Neuronal stem cell (in vitro differentiated cells): Measurements from ENCODE around the gene BAZ1A.

ENCODE experiments used
- DNase-seq: peaks from one replicate; pipeline ENCODE4 v3.0.0-alpha.2; 2013; ENCODE audit warnings: low spot score
- H2AFZ ChIP-seq: one replicate; pipeline ENCODE4 v1.6.1; 2013; ENCODE audit warnings: mild to moderate bottlenecking, low read length, inconsistent platforms
- H2AK5ac ChIP-seq: 2 replicates; pipeline ENCODE4 v1.6.1; 2013; ENCODE audit warnings: low read depth, mild to moderate bottlenecking, inconsistent platforms, low read length, moderate library complexity, mixed read lengths
- H2BK120ac ChIP-seq: 2 replicates; pipeline ENCODE4 v1.6.1; 2013; ENCODE audit warnings: low read depth, mild to moderate bottlenecking, inconsistent platforms, low read length, moderate library complexity, mixed read lengths
- H2BK12ac ChIP-seq: one replicate; pipeline ENCODE4 v1.6.1; 2013; ENCODE audit warnings: low read length, inconsistent platforms
- H2BK15ac ChIP-seq: 2 replicates; pipeline ENCODE4 v1.6.1; 2013; ENCODE audit warnings: mild to moderate bottlenecking, low read length, inconsistent platforms, mixed read lengths
- H2BK5ac ChIP-seq: one replicate; pipeline ENCODE4 v1.6.1; 2013; ENCODE audit warnings: inconsistent platforms, mild to moderate bottlenecking, low read length, moderate library complexity
- H3K14ac ChIP-seq: one replicate; pipeline ENCODE4 v1.6.1; 2013; ENCODE audit warnings: low read length, inconsistent platforms
- H3K18ac ChIP-seq: 2 replicates; pipeline ENCODE4 v1.6.1; 2013; ENCODE audit warnings: low read length, inconsistent platforms
- H3K23ac ChIP-seq: 2 replicates; pipeline ENCODE4 v1.6.1; 2013; ENCODE audit warnings: low read depth, mild to moderate bottlenecking, mixed read lengths, low read length, inconsistent platforms; ENCODE audit not compliant: poor library complexity
- H3K27ac ChIP-seq: replicated peaks from 3 replicates; pipeline ENCODE4 v1.5.1; 2013; ENCODE audit warnings: low read length, inconsistent platforms
- H3K27me3 ChIP-seq, 3 experiments: 2 replicates each; pipeline ENCODE4 v1.6.1; 2013; ENCODE audit warnings: low read length in 3 of 3, mild to moderate bottlenecking in 2 of 3, inconsistent platforms in 1 of 3, low read depth in 1 of 3, mixed read lengths in 1 of 3, moderate library complexity in 1 of 3; ENCODE audit not compliant: control insufficient read depth in 3 of 3, insufficient read depth in 3 of 3
- H3K36me3 ChIP-seq, 2 donors: replicated peaks in 1 of 2; 2 replicates each; pipeline ENCODE4 v1.6.1; 2013; ENCODE audit warnings: low read length in 2 of 2; ENCODE audit not compliant: control insufficient read depth in 2 of 2, insufficient read depth in 2 of 2
- H3K4ac ChIP-seq: 2 replicates; pipeline ENCODE4 v1.6.1; 2013; ENCODE audit warnings: inconsistent platforms, mild to moderate bottlenecking, low read length, moderate library complexity
- H3K4me1 ChIP-seq, 2 donors: 1 replicate in 1 of 2; 2 replicates in 1 of 2; pipeline ENCODE4 v1.6.1; 2013; ENCODE audit warnings: low read length in 2 of 2, low read depth in 1 of 2; ENCODE audit not compliant: control insufficient read depth in 2 of 2, insufficient read depth in 1 of 2
- H3K4me2 ChIP-seq: one replicate; pipeline ENCODE4 v1.6.1; 2013; ENCODE audit warnings: mild to moderate bottlenecking, low read length, inconsistent platforms; ENCODE audit not compliant: insufficient read depth, poor library complexity, severe bottlenecking
- H3K4me3 ChIP-seq, 2 donors: 2 replicates each; pipeline ENCODE4 v1.5.1; 2013; ENCODE audit warnings: low read length in 2 of 2, mild to moderate bottlenecking in 2 of 2, inconsistent platforms in 1 of 2, moderate library complexity in 1 of 2
- H3K79me1 ChIP-seq: one replicate; pipeline ENCODE4 v1.6.1; 2013; ENCODE audit warnings: low read depth, mild to moderate bottlenecking, inconsistent platforms, low read length, moderate library complexity
- H3K9ac ChIP-seq: one replicate; pipeline ENCODE4 v1.6.1; 2013; ENCODE audit warnings: mild to moderate bottlenecking, low read depth, low read length, inconsistent platforms; ENCODE audit not compliant: poor library complexity
- H3K9me3 ChIP-seq, 2 donors: replicated peaks in 1 of 2; 2 replicates each; pipeline versions ENCODE3 to v1.6.1; 2013; ENCODE audit warnings: low read length in 2 of 2, mild to moderate bottlenecking in 2 of 2, inconsistent platforms in 1 of 2, low read depth in 1 of 2, mixed read lengths in 1 of 2, moderate library complexity in 1 of 2; ENCODE audit not compliant: control insufficient read depth in 2 of 2, insufficient read depth in 1 of 2
- H4K8ac ChIP-seq: one replicate; pipeline ENCODE4 v1.6.1; 2013; ENCODE audit warnings: low read depth, mild to moderate bottlenecking, inconsistent platforms, low read length, moderate library complexity
- H4K91ac ChIP-seq: one replicate; pipeline ENCODE4 v1.6.1; 2013; ENCODE audit warnings: low read length, low read depth, mild to moderate bottlenecking, inconsistent platforms; ENCODE audit not compliant: poor library complexity
- WGBS, 2 donors: extraction: QIAGEN DNeasy Blood & Tissue Kit; methylation state at CpG; one replicate each; pipeline ENCODE4 v1.1.7; 2013; ENCODE audit warnings: missing lambda C conversion rate in 2 of 2, mixed read lengths in 1 of 2; ENCODE audit not compliant: insufficient read length in 2 of 2, insufficient replicate concordance in 1 of 2; ENCODE audit errors: extremely low coverage in 2 of 2; 5-methylcytosine and 5-hydroxymethylcytosine counted together

The BAZ1A gene

DNA sequence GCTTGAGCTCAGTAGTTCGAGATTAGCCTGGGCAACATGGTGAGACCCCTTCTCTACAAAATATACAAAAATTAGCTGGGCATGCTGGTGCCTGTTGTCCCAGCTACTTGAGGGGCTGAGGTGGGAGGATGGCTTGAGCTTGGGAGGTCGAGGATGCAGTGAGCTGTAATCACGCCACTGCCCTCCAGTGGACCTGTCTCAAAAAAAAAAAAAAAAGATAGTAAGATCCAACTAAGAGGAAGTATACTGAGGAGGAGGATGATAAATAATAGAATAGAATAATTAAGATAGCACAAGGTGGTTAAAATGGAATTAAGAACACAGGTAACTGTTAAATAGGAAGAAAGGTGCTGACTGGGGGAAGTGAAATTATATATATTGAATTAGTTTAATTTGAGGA lies 37.0 kb upstream of the BAZ1A start:
- no peak overlapping the region for H4K91ac ChIP-seq
- H3K36me3 ChIP-seq, result no peaks in the 10 kb centered on the region
- H3K9ac ChIP-seq, result no peak overlapping the region
- no peak for DNase-seq
- no peak overlapping the region for H3K14ac ChIP-seq
- H3K9me3 ChIP-seq, result no peaks in the 10 kb centered on the region
- H2BK15ac ChIP-seq, result no peak overlapping the region
- H2AK5ac ChIP-seq, result no peak overlapping the region
- H3K4ac ChIP-seq, result no peak overlapping the region
- H2BK12ac ChIP-seq, result no peak overlapping the region
- no peak overlapping the region for H3K23ac ChIP-seq
- no peak overlapping the region for H2BK5ac ChIP-seq
- H2BK120ac ChIP-seq, result no peak overlapping the region
- no peak overlapping the region for H3K27ac ChIP-seq
- no peak overlapping the region for H3K4me3 ChIP-seq
- H2AFZ ChIP-seq, result no peak overlapping the region
- H3K4me1 ChIP-seq, result no peaks in the 10 kb centered on the region
- no peak overlapping the region for H3K4me2 ChIP-seq
- H3K79me1 ChIP-seq, result no peaks in the 10 kb centered on the region
- H3K18ac ChIP-seq, result no peak overlapping the region
- no peak overlapping the region for H4K8ac ChIP-seq
- WGBS, 2 donors, result no CpG with 5 or more reads among the region's 3 CpGs
- no peaks in the 10 kb centered on the region for H3K27me3 ChIP-seq

DNA sequence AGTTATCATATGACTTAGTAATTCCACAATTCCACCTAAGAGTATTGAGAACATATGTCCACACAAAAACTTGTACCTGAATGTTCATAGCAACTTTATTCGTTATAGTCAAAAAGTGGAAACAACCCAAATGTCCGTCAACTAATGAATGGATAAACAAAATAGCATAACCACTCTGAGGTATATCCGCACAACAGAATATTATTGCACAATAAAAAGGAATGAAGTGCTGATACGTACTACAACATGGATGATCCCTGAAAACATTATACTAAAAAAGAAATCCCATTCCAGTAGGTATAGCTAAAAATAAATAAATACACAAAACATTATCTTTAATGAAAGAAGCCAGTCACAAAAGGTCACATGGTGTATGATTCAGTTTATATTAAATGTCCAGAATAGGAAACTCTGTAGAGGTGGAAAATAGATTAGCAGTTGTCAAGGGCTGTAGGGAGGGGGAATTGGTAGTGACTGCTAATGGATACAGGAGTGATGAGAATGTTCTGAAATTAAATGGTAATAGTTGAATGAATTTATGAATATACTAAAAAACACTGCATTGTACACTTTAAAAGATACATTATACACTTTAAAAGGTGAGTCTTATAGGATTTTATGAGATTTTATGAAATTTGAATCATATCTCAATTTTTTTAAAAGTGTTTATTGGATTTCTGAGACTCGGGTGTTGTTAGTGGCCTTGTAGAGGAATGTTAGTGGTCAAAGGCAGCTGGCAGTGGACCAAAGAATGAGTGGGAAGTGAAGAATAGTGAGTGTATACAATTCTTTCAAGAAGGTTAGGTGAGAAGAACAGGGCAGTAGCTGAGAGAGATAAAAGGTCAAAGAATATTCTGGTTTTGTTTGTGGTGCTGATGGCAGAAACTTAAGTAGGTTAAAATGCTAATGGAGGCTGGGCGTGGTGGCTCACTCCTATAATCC lies 36.3 kb upstream of the BAZ1A start:
- Histone ChIP-seq H3K9me3 (no peaks in the 10 kb centered on the region), H3K14ac (no peak overlapping the region), H3K4ac (no peak overlapping the region), H2AFZ (no peak overlapping the region), H2AK5ac (no peak overlapping the region), H3K23ac (no peak overlapping the region), H3K36me3 (no peaks in the 10 kb centered on the region), H3K79me1 (no peaks in the 10 kb centered on the region), H3K27ac (no peak overlapping the region), H2BK5ac (no peak overlapping the region), H3K4me3 (no peak overlapping the region), H2BK12ac (no peak overlapping the region), H3K4me1 (no peaks in the 10 kb centered on the region), H3K4me2 (no peak overlapping the region), H2BK15ac (no peak overlapping the region), H2BK120ac (no peak overlapping the region), H4K8ac (no peak overlapping the region), H4K91ac (no peak overlapping the region), H3K18ac (no peak overlapping the region), H3K27me3 (no peaks in the 10 kb centered on the region), H3K9ac (no peak overlapping the region)
- WGBS, 2 donors, result no CpG with 5 or more reads among the region's 6 CpGs
- DNase-seq, result no peak

DNA sequence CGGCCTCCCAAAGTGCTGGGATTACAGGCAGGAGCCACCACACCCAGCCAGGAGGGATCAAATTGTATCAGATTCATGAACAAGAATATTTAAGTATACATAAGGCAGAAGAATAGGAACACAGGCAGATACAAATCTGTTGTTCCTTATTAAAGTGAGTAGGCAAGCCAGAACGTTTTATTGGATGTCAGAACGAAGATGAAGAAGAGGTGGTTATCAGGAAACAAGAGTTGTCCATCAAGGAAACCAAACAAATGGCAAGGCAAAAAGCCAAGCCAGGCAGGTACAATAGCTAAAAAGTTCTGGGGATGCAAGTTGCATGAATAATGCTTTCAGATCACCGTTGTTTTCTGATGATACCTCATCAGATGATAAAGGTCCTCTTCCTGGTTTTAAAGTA lies 31.1 kb upstream of the BAZ1A start:
- H3K27ac ChIP-seq, result no peak overlapping the region
- H3K36me3 ChIP-seq, result no peaks in the 10 kb centered on the region
- H3K4ac ChIP-seq, result no peak overlapping the region
- no peak overlapping the region for H4K91ac ChIP-seq
- WGBS, 2 donors, result no CpG with 5 or more reads among the region's 4 CpGs
- H4K8ac ChIP-seq, result no peak overlapping the region
- no peak overlapping the region for H3K4me2 ChIP-seq
- H2AFZ ChIP-seq, result no peak overlapping the region
- no peak overlapping the region for H2BK120ac ChIP-seq
- H2AK5ac ChIP-seq, result no peak overlapping the region
- H3K79me1 ChIP-seq, result no peaks in the 10 kb centered on the region
- H2BK15ac ChIP-seq, result no peak overlapping the region
- no peaks in the 10 kb centered on the region for H3K9me3 ChIP-seq
- H3K23ac ChIP-seq, result no peak overlapping the region
- no peak overlapping the region for H3K4me3 ChIP-seq
- no peaks in the 10 kb centered on the region for H3K4me1 ChIP-seq
- H3K14ac ChIP-seq, result no peak overlapping the region
- H2BK12ac ChIP-seq, result no peak overlapping the region
- no peak for DNase-seq
- no peak overlapping the region for H3K18ac ChIP-seq
- H3K9ac ChIP-seq, result no peak overlapping the region
- no peak overlapping the region for H2BK5ac ChIP-seq
- no peaks in the 10 kb centered on the region for H3K27me3 ChIP-seq

DNA sequence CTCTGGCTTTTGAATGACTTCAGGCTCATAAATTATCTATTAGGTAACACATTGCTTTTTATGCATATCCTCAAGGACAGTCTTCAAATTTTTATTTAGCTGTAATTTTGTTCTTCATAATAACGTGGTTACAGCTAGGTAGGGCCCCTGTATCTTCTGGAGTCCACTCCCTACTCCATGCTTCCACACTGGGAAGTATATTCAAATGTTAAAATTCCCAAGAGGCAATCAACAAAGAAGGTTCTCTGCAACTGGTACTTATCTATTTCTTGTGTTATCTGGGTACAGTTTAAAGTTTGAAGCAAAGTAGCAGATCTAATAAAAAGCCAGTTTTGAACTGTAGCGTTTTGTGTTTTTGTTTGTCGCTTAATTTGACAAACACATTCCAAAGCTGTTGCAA lies 20.1 kb upstream of the BAZ1A start:
- Histone ChIP-seq H3K4me3 (no peak overlapping the region), H3K4ac (no peak overlapping the region), H3K79me1 (no peaks in the 10 kb centered on the region), H3K36me3 (no peaks in the 10 kb centered on the region), H2AK5ac (no peak overlapping the region), H3K14ac (no peak overlapping the region), H4K8ac (no peak overlapping the region), H2BK5ac (no peak overlapping the region), H3K27ac (no peak overlapping the region), H3K9me3 (no peaks in the 10 kb centered on the region), H3K4me2 (no peak overlapping the region), H2AFZ (peak overlapping the region; percentile 24), H3K9ac (no peak overlapping the region), H3K27me3 (no peaks in the 10 kb centered on the region), H4K91ac (no peak overlapping the region), H3K4me1 (no peaks in the 10 kb centered on the region), H2BK12ac (no peak overlapping the region), H3K18ac (no peak overlapping the region), H2BK15ac (no peak overlapping the region), H2BK120ac (no peak overlapping the region), H3K23ac (no peak overlapping the region)
- no peak for DNase-seq
- WGBS, 2 donors, result no CpG with 5 or more reads among the region's 3 CpGs
